Epithelial cell of prostate (primary cell): ENCODE data around the gene BORCS8.
"Not testable (repeated sequence)": the region's sequence is repeated elsewhere in the genome, so short reads cannot be mapped to it uniquely, and the experiment has no call there.

ENCODE experiments used
- DNase-seq: peaks from one replicate; pipeline ENCODE4 v3.0.0-alpha.2; 2011; ENCODE audit warnings: low read depth, low spot score
- H3K27ac ChIP-seq: fragments of 450-650 bp; 2 replicates; pipeline ENCODE4 v1.5.1; 2017; ENCODE audit warnings: mild to moderate bottlenecking

BORCS8 gene

GRCh38 chr19:19154768-19155494 lies 37.0 kb downstream of the BORCS8 start:
- no peak for DNase-seq
- no peak overlapping the region for H3K27ac ChIP-seq

GRCh38 chr19:19152668-19153384 lies 39.1 kb downstream of the BORCS8 start:
- H3K27ac ChIP-seq = no peak overlapping the region
- DNase-seq = no peak

DNA sequence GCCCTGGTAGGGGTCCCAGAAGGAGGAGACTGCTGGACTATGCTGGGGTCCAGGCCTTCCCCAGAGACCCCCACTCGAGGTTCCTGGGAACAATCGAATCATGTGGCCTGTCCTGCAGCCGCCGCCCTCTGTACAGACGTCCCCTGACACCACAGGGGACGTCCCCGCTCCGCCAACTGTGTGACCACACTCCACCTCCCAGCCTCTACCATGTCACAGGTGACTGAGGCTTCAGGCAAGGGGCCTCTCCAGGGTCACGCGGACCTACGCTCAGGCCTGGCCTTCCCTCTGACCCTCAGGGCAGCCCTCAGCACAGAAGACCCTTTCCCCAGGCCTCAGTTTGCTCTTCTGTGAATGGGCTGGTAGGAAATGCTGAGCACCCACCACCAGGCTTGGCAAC lies 40.5 kb downstream of the BORCS8 start:
- no peak for DNase-seq
- H3K27ac ChIP-seq = no peak overlapping the region

DNA sequence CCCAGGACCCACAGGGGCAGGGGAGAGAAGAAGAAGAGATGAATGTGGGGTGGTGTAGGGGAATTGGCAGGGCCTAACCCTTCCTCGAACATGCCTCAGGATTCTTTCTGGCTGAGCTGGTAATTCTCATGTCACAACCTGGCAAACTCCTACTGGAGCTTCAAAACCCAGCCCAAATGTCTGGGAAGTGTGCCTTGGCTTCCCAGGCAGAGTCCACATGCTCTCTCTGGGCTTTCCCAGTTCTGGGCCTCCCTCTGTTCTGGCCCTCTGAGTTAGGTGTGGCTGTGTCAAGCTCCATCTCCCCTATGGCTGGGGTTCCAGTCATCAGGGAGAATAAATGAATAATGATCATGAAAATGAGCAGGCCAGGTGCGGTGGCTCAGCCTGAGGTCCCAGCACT lies 42.5 kb downstream of the BORCS8 start:
- DNase-seq = no peak
- H3K27ac ChIP-seq = no peak overlapping the region

GRCh38 chr19:19148504-19148903 lies 43.4 kb downstream of the BORCS8 start:
- not testable (repeated sequence) for DNase-seq, H3K27ac ChIP-seq

DNA sequence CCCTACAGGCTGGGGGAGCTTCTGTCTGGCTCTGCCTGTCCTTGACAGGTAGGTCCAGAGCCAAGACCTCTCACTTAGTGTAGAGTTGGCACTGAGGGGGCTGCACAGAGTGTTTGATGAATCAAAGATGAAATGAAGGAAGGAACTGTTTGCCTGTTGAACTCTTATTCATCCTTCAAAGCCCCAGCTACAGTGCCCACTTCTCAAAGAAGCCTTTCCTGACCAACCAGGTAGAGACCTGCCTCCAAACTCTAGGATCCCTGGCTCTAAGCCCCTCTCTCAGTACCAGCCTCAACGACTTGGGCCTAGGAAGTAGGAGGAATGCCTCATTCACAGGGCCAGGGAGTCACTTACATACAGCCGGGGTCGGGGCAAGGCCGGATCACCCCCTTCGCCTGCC lies 44.6 kb downstream of the BORCS8 start:
- H3K27ac ChIP-seq = no peak overlapping the region
- DNase-seq = no peak

DNA sequence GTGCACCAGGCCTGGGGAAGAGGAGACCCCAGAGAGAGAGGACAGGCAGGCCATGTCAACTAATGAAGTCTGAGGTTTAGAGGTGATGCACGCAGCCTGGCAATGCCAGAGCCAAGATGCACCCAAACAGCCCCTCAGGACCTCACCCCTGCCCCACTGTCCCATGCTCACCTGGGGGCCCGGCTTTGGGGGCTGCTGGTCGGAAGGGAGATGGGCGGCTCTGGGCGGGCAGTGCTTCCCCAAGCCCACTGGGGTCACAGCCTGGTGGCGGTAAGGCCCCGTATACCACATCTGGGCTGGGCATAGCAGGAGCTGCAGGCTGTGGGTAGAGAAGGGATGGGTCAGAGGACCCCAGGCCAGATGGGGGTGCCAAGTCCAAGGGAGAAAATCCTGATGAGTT lies 45.1 kb downstream of the BORCS8 start:
- H3K27ac ChIP-seq = no peak overlapping the region
- no peak for DNase-seq

GRCh38 chr19:19145684-19146608 lies 46.0 kb downstream of the BORCS8 start:
- no peak overlapping the region for H3K27ac ChIP-seq
- no peak for DNase-seq

DNA sequence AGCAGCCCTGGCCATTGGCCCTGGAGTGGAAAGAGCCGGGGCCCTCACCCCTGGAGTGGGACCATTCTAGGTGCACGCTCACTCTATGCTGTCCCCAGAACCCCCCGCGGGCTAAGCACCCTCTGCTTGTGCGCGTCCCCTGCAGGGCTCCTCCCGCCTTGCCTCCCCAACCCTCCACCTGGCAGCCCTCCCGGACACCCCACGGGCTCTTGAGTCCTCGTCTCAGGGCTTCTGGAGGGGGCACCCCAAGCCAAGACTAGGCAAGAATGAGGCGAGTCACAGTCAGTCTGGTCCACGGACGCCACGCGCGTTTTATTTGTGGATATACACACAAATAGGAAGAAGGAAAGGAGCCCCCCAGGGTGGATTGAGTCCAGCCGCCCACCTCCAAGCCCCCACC lies 46.7 kb downstream of the BORCS8 start:
- no peak for DNase-seq
- no peak overlapping the region for H3K27ac ChIP-seq

DNA sequence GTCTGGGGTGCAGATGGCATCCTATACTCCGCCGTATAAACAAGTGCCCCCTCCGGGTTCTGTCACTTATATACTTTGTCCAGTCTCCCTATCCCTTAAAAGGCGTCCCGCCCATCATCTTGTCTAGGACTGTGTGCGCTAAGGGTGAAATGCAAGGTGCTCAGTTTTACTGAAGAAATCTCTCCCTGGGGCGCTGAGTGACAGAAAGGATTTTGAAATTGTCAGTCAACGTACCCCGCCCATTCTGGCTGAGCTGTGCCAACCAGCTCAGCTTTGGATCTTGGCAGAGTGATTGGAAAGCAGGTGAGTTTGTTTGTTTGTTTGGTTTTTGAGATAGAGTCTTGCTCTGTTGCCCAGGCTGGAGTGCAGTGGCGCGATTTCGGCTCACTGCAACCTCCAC lies 49.6 kb downstream of the BORCS8 start:
- DNase-seq = no peak
- H3K27ac ChIP-seq = no peak overlapping the region

DNA sequence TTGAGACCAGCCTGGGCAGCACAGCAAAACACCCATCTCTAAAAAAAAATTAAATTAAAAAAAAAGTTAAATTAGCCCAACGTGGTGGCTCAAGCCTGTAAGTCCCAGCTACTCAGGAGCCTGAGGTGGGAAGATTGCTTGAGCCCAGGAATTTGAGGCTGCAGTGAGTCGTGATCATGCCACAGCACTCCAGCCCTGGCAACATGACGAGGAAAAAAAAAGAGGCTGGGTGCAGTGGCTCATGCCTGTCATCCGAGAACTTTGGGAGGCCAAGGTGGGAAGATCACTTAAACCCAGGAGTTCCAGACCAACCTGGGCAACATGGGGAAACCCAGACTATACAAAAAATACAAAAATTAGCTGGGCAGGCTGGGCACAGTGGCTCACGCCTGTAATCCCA lies 51.5 kb downstream of the BORCS8 start:
- DNase-seq = no peak
- no peak overlapping the region for H3K27ac ChIP-seq

GRCh38 chr19:19139876-19140229 lies 52.1 kb downstream of the BORCS8 start:
- no peak for DNase-seq
- no peak overlapping the region for H3K27ac ChIP-seq

DNA sequence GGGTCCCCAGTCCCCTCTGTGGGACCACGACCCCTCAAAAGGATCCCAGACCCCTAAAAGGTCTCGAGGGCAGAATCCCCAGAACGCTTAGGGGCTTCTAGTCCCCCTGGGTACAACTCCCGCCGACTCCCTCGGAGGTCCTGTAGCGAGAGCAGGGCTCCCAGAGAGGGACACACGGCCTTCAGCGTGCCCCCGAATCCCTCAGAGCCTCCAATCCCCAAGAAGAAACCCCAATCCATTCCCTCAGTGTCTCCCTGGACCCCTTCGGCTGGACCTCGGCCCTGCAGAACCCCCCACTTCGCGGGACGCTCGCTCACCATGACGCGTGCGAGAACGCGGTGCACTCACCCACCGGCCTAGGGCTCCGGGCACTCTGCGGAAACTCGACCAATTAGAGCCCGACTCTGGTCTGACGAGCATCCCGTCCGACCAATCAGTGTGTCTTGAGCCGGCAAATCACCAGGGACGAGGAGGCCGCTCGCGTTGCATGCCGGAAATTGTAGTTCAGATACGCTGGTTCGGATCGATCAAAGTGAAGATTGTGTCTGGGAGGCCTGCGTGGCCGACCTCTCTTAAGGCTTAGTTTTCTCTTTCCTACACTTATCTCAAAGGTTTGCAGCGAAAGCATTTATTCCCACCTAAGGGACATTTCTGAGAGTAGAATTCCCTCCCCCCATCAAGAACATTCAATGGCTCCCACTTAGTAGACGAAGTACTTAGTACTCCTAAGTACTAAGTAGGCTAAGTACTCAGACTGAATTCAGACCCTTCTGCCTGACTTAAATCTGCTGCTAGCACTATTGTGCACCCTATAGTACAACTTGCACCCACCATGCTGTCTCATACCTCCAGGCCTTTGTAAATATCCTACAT lies 53.6 kb downstream of the BORCS8 start, which contains the start of gene TMEM161A:
Gene TMEM161A (minus strand): TSS at position 370 of the 873 bp plus-strand sequence. CDS start 50 bp downstream, at position 320.
- peak; percentile 97 for DNase-seq
- H3K27ac ChIP-seq = no peak within 1 kb of the TSS

GRCh38 chr19:19137556-19138108 lies 54.3 kb downstream of the BORCS8 start:
- no peak for DNase-seq
- no peak overlapping the region for H3K27ac ChIP-seq

- not testable (repeated sequence) for H3K27ac ChIP-seq, DNase-seq
Observed at GRCh38 chr19:19135713-19136112, 56.2 kb downstream of the BORCS8 start.

DNA sequence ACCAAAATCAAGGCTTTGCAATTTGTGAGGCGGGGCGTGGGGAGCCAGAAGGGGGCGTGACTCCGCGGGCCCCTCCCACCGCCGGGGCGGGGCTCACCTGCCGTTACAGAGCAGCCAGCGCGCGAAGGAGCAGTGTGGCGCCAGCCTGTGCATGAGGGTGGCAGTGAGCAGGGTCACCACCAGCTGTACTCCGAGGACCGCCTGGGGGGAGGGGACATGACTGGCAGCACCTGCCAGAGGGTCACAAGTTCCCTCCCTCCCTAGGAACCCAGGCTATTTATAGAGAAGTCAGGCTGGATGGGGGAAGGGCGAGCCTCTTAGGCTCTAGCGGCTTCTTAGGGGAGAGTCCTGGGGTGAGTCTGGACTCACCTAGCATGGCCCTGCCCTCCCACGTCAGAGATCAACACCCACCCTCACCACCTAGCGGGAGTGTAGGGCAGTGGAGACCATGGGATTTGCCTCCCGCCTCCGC lies 57.2 kb downstream of the BORCS8 start:
- no peak overlapping the region for H3K27ac ChIP-seq
- no peak for DNase-seq

GRCh38 chr19:19133985-19134384 lies 58.0 kb downstream of the BORCS8 start:
- no peak overlapping the region for H3K27ac ChIP-seq
- DNase-seq = no peak

GRCh38 chr19:19132912-19133311 lies 59.0 kb downstream of the BORCS8 start:
- DNase-seq = no peak

GRCh38 chr19:19131989-19132388 lies 60.0 kb downstream of the BORCS8 start:
- no peak overlapping the region for H3K27ac ChIP-seq
- DNase-seq = no peak

More at GRCh38 chr19:19132912-19133311, 59.0 kb downstream of the BORCS8 start:
- H3K27ac ChIP-seq = no peak overlapping the region
